Stimulated activated CD8-positive, alpha-beta memory T cell treated with anti-CD3 and anti-CD28 coated beads, Interleukin-12 subunit alpha, Interleukin-12 subunit beta, amount 100 ng/mL, for 4 hours (primary cell): ENCODE data around the gene CFAP92.

Experiments used
- DNase-seq: peaks from one replicate; pipeline ENCODE4 v3.0.0-alpha.2; 2020; ENCODE audit warnings: low read depth

Gene CFAP92

GRCh38 chr3:129006864-129007263 lies 13.0 kb upstream of the CFAP92 start:
- DNase-seq = no peak

- no peak for DNase-seq
Measured at GRCh38 chr3:129005526-129006303, 11.8 kb upstream of the CFAP92 start.

GRCh38 chr3:129004639-129005295 lies 10.9 kb upstream of the CFAP92 start:
- no peak for DNase-seq

GRCh38 chr3:129003578-129004112 lies 9.8 kb upstream of the CFAP92 start:
- no peak for DNase-seq

GRCh38 chr3:129002573-129003569 lies 9.0 kb upstream of the CFAP92 start:
- DNase-seq = no peak

- no peak for DNase-seq
Measured at GRCh38 chr3:129001806-129002572, 8.1 kb upstream of the CFAP92 start.

GRCh38 chr3:129001101-129001805 lies 7.4 kb upstream of the CFAP92 start, which contains the start of gene EFCC1:
EFCC1 (plus strand) TSS chr3:129001304; CDS start chr3:129001629, 325 bp downstream.
- no peak for DNase-seq

- no peak for DNase-seq
Measured at GRCh38 chr3:129000742-129001100, 6.8 kb upstream of the CFAP92 start.

GRCh38 chr3:128999102-128999501 lies 5.2 kb upstream of the CFAP92 start:
- DNase-seq = no peak

- no peak for DNase-seq
Measured at GRCh38 chr3:128998561-128998960, 4.7 kb upstream of the CFAP92 start.

- no peak for DNase-seq
Measured at GRCh38 chr3:128997486-128998133, 3.7 kb upstream of the CFAP92 start.

- DNase-seq = no peak
Measured at GRCh38 chr3:128996726-128997125, 2.9 kb upstream of the CFAP92 start.

- DNase-seq = no peak
Measured at GRCh38 chr3:128996200-128996599, 2.3 kb upstream of the CFAP92 start.

GRCh38 chr3:128995737-128996136 lies 1.9 kb upstream of the CFAP92 start:
- no peak for DNase-seq

- DNase-seq = no peak
Measured at GRCh38 chr3:128994581-128995546, 988 bp upstream of the CFAP92 start.

- DNase-seq = no peak
Measured at GRCh38 chr3:128994173-128994512, 267 bp upstream of the CFAP92 start.

- DNase-seq = no peak
Measured at GRCh38 chr3:128992926-128993460, 883 bp downstream of the CFAP92 start.

GRCh38 chr3:128991355-128991895 lies 2.5 kb downstream of the CFAP92 start:
- DNase-seq = no peak

GRCh38 chr3:128988286-128988685 lies 5.6 kb downstream of the CFAP92 start:
- no peak for DNase-seq
